ENCODE results near the gene EGR1.

EGR1 gene

GRCh38 chr5:138514021-138514420 lies 48.7 kb downstream of the EGR1 start:
- Histone ChIP-seq H3K4me3 (ENCODE audit: low read depth, low read length, poor library complexity, severe bottlenecking) (no peak overlapping the region), H2AFZ (ENCODE audit: low read length) (no peak overlapping the region), H3F3A (ENCODE audit: insufficient read depth, low read length) (no peaks in the 10 kb centered on the region), H3K9ac (ENCODE audit: low read length) (no peak overlapping the region), H3K4me2 (ENCODE audit: low read length) (no peak overlapping the region), H3K36me3 (ENCODE audit: insufficient read depth, low read length) (peaks cover 95% of the 10 kb centered on the region), H3K79me2 (ENCODE audit: insufficient read depth, low read length) (no peaks in the 10 kb centered on the region), H4K20me1 (ENCODE audit: insufficient read depth, low read length) (no peaks in the 10 kb centered on the region), H3K9me3 (ENCODE audit: low read length) (no peaks in the 10 kb centered on the region), H3K27ac (ENCODE audit: low read depth, low read length, poor library complexity, severe bottlenecking) (no peak overlapping the region), H3K4me1 (ENCODE audit: insufficient read depth, low read length, severe bottlenecking) (no peaks in the 10 kb centered on the region), H3K27me3 (ENCODE audit: insufficient read depth, low read length) (no peaks in the 10 kb centered on the region), H3K9me2 (ENCODE audit: low read depth, low read length) (no peaks in the 10 kb centered on the region)
- TF ChIP-seq, protein P1, sequence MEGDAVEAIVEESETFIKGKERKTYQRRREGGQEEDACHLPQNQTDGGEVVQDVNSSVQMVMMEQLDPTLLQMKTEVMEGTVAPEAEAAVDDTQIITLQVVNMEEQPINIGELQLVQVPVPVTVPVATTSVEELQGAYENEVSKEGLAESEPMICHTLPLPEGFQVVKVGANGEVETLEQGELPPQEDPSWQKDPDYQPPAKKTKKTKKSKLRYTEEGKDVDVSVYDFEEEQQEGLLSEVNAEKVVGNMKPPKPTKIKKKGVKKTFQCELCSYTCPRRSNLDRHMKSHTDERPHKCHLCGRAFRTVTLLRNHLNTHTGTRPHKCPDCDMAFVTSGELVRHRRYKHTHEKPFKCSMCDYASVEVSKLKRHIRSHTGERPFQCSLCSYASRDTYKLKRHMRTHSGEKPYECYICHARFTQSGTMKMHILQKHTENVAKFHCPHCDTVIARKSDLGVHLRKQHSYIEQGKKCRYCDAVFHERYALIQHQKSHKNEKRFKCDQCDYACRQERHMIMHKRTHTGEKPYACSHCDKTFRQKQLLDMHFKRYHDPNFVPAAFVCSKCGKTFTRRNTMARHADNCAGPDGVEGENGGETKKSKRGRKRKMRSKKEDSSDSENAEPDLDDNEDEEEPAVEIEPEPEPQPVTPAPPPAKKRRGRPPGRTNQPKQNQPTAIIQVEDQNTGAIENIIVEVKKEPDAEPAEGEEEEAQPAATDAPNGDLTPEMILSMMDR (IDR thresholded peaks at IDR 0.05; ENCODE audit: low read length), result no peak
- no peak for TF ChIP-seq EZH2 (IDR thresholded peaks at IDR 0.05; ENCODE audit: borderline replicate concordance, low read length)

- Histone ChIP-seq H3K27me3 (ENCODE audit: insufficient read depth, low read length) (no peaks in the 10 kb centered on the region), H4K20me1 (ENCODE audit: insufficient read depth, low read length) (no peaks in the 10 kb centered on the region)
These were observed 50.4 kb downstream of the EGR1 start for GRCh38 chr5:138515556-138516245.

DNA sequence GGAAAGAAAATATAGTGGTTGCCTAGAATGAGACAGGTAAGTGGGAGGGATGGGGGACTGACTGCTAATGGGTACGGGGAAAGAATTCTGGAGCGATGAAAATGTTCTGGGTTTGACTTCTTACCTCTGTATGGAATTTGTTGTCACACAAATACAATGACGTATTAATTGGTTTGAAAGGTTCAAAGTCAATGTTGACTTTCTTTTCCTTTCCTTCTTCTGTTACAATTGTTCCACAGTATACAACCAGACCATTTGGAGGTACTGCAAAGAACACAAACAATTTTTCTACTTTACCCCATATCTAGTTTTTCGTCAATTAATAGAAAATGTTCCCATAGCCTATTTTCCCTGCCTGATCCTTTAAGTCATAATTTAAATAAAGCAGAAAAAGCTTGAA lies 52.2 kb downstream of the EGR1 start:
- no peaks in the 10 kb centered on the region for H3F3A ChIP-seq (ENCODE audit: insufficient read depth, low read length)
- no peak overlapping the region for H3K9ac ChIP-seq (ENCODE audit: low read length)
- no peak for TF ChIP-seq EZH2 (IDR thresholded peaks at IDR 0.05; ENCODE audit: borderline replicate concordance, low read length)
- TF ChIP-seq, protein P1 (IDR thresholded peaks at IDR 0.05; ENCODE audit: low read length), result no peak
- H3K27ac ChIP-seq (ENCODE audit: low read depth, low read length, poor library complexity, severe bottlenecking), result no peak overlapping the region
- peaks cover 78% of the 10 kb centered on the region for H3K36me3 ChIP-seq (ENCODE audit: insufficient read depth, low read length)
- H3K4me1 ChIP-seq (ENCODE audit: insufficient read depth, low read length, severe bottlenecking), result no peaks in the 10 kb centered on the region
- H3K4me2 ChIP-seq (ENCODE audit: low read length), result no peak overlapping the region
- peaks cover 26% of the 10 kb centered on the region for H3K79me2 ChIP-seq (ENCODE audit: insufficient read depth, low read length)
- no peaks in the 10 kb centered on the region for H3K27me3 ChIP-seq (ENCODE audit: insufficient read depth, low read length)
- H3K9me2 ChIP-seq (ENCODE audit: low read depth, low read length), result no peaks in the 10 kb centered on the region
- H2AFZ ChIP-seq (ENCODE audit: low read length), result no peak overlapping the region
- no peaks in the 10 kb centered on the region for H4K20me1 ChIP-seq (ENCODE audit: insufficient read depth, low read length)
- no peaks in the 10 kb centered on the region for H3K9me3 ChIP-seq (ENCODE audit: low read length)
- H3K4me3 ChIP-seq (ENCODE audit: low read depth, low read length, poor library complexity, severe bottlenecking), result no peak overlapping the region

More at GRCh38 chr5:138515556-138516245, 50.4 kb downstream of the EGR1 start:
- Histone ChIP-seq H3K4me2 (ENCODE audit: low read length) (no peak overlapping the region), H3K4me3 (ENCODE audit: low read depth, low read length, poor library complexity, severe bottlenecking) (no peak overlapping the region), H2AFZ (ENCODE audit: low read length) (no peak overlapping the region), H3K27ac (ENCODE audit: low read depth, low read length, poor library complexity, severe bottlenecking) (no peak overlapping the region), H3F3A (ENCODE audit: insufficient read depth, low read length) (no peaks in the 10 kb centered on the region), H3K79me2 (ENCODE audit: insufficient read depth, low read length) (peaks cover 9% of the 10 kb centered on the region), H3K4me1 (ENCODE audit: insufficient read depth, low read length, severe bottlenecking) (no peaks in the 10 kb centered on the region), H3K9me3 (ENCODE audit: low read length) (no peaks in the 10 kb centered on the region), H3K9ac (ENCODE audit: low read length) (no peak overlapping the region), H3K36me3 (ENCODE audit: insufficient read depth, low read length) (peaks cover 88% of the 10 kb centered on the region), H3K9me2 (ENCODE audit: low read depth, low read length) (no peaks in the 10 kb centered on the region)
- TF ChIP-seq, protein P1 (IDR thresholded peaks at IDR 0.05; ENCODE audit: low read length), result no peak
- no peak for TF ChIP-seq EZH2 (IDR thresholded peaks at IDR 0.05; ENCODE audit: borderline replicate concordance, low read length)
